Stomach (tissue), 9 donors: ENCODE measurements around the gene ALK. TPM values are rescaled to one million over a fixed set of nuclear protein-coding genes. Genes with fewer than 3 reads are reported as not detected.

Experiments
- DNase-seq, 2 donors: peaks; one replicate each; pipeline versions ENCODE4 v3.0.0 to v3.0.0-alpha.2; 2013 to 2019
- H3K27ac ChIP-seq, 5 donors: fragments of 200-600 bp in 4 of 5; sonication (generic) in 4 of 5; one replicate each; pipeline ENCODE4 v1.5.1; 2013 to 2019; ENCODE audit warnings: mild to moderate bottlenecking in 1 of 5, moderate library complexity in 1 of 5
- H3K27me3 ChIP-seq, 3 donors: fragments of 200-600 bp; sonication (generic); one replicate each; pipeline ENCODE4 v1.5.1; 2017 to 2019; ENCODE audit warnings: mixed run types in 1 of 3
- H3K36me3 ChIP-seq, 4 donors: fragments of 200-600 bp; sonication (generic); 1 replicate in 3 of 4; 2 replicates in 1 of 4; pipeline ENCODE4 v1.5.1; 2016 to 2019
- H3K4me1 ChIP-seq, 4 donors: fragments of 200-600 bp; sonication (generic); one replicate each; pipeline ENCODE4 v1.5.1; 2016 to 2019
- H3K4me3 ChIP-seq, 4 donors: fragments of 200-600 bp; sonication (generic) in 3 of 4; one replicate each; pipeline ENCODE4 v1.5.1; 2016 to 2019; ENCODE audit warnings: mild to moderate bottlenecking in 1 of 4
- H3K9me3 ChIP-seq, 4 donors: fragments of 200-600 bp; sonication (generic); one replicate each; pipeline ENCODE4 v1.5.1; 2016 to 2019
- CTCF ChIP-seq, 7 experiments: fragments of 450-650 bp in 4 of 7; fragments of 200-600 bp in 3 of 7; sonication (generic) in 3 of 7; IDR thresholded peaks; one replicate each; pipeline ENCODE4 v1.5.1; 2016 to 2019; ENCODE audit warnings: antibody characterized with exemption in 7 of 7, control low read depth in 2 of 7, mild to moderate bottlenecking in 1 of 7
- EP300 ChIP-seq: sonication (generic); formaldehyde crosslinking; IDR thresholded peaks from one replicate; pipeline ENCODE4 v1.6.1; 2017; ENCODE audit warnings: antibody characterized with exemption
- POLR2A ChIP-seq, 4 donors: fragments of 450-650 bp; IDR thresholded peaks; one replicate each; pipeline ENCODE4 v1.6.1; 2016; ENCODE audit warnings: antibody characterized with exemption in 4 of 4, control low read depth in 2 of 4, mild to moderate bottlenecking in 1 of 4, moderate library complexity in 1 of 4
- POLR2AphosphoS5 ChIP-seq, 3 donors: sonication (generic); formaldehyde crosslinking; IDR thresholded peaks; one replicate each; pipeline ENCODE4 v1.6.1; 2016; ENCODE audit warnings: antibody characterized with exemption in 3 of 3
- WGBS, 5 donors: extraction: QIAGEN DNeasy Blood & Tissue Kit in 3 of 5; methylation state at CpG; one replicate each; pipeline versions ENCODE4 v1.1.5 to v1.1.7; 2013 to 2018; 5-methylcytosine and 5-hydroxymethylcytosine counted together
- intact Hi-C: fragments of 100-400 bp; cut with DNase I; formaldehyde crosslinking; loops from one replicate; pipeline ENCODE4 v1.15.1; 2023; ENCODE audit warnings: low total_unique reads
- polyA plus RNA-seq, 3 donors: library from polyadenylated mRNA; stranded (reverse); fragments of 200-250 nt; gene quantifications; one replicate each; pipeline ENCODE4 v1.2.3, GENCODE V29; 2013
- total RNA-seq, 5 donors: library from RNA; depleted of rRNA; stranded (reverse); fragments of >200 nt; gene quantifications; one replicate each; pipeline versions ENCODE4 v1.1.0 to v1.2.3, GENCODE V29; 2014 to 2016
- donor health status: healthy with polysubstance abuse.
- donor health status: Bipolar disorder and iron deficiency.
- donor health status: healthy.

ALK gene
- total and polyA plus RNA-seq, 8 donors = 0.13 to 0.92 TPM; not detected in 6

GRCh38 chr2:29580223-29580622 is 341.2 kb downstream of the ALK start:
- H3K9me3 ChIP-seq = no peaks in the 10 kb centered on the region
- H3K4me3 ChIP-seq = no peak overlapping the region
- 86 to 91% (median 87%) methylated on average over 11 of the region's 11 CpGs for WGBS, 5 donors
- no peak for DNase-seq
- H3K36me3 ChIP-seq = no peaks in the 10 kb centered on the region
- no peaks in the 10 kb centered on the region for H3K27me3 ChIP-seq
- intact Hi-C loops = no loop called here
- H3K27ac ChIP-seq = no peak overlapping the region
- TF ChIP-seq CTCF (IDR thresholded peaks at IDR 0.05) (no peak), POLR2A (IDR thresholded peaks at IDR 0.05) (no peak), POLR2AphosphoS5 (IDR thresholded peaks at IDR 0.05) (no peak)
- H3K4me1 ChIP-seq = no peaks in the 10 kb centered on the region

GRCh38 chr2:29579495-29580169 is 341.8 kb downstream of the ALK start:
- 87 to 91% (median 89%) methylated on average over 8 of the region's 8 CpGs for WGBS, 5 donors
- H3K27me3 ChIP-seq = no peaks in the 10 kb centered on the region

GRCh38 chr2:29578084-29578598 is 343.2 kb downstream of the ALK start:
- H3K27ac ChIP-seq = no peak overlapping the region
- intact Hi-C loops = no loop called here
- 75 to 83% (median 78%) methylated on average over 3 of the region's 3 CpGs for WGBS, 5 donors

More at GRCh38 chr2:29579495-29580169, 341.8 kb downstream of the ALK start:
- Histone ChIP-seq H3K9me3 (no peaks in the 10 kb centered on the region), H3K4me3 (no peak overlapping the region), H3K4me1 (no peaks in the 10 kb centered on the region), H3K36me3 (no peaks in the 10 kb centered on the region), H3K27ac (no peak overlapping the region)
- intact Hi-C loops = no loop called here
- DNase-seq = no peak
- TF ChIP-seq POLR2AphosphoS5 (IDR thresholded peaks at IDR 0.05) (no peak), CTCF (IDR thresholded peaks at IDR 0.05) (no peak), POLR2A (IDR thresholded peaks at IDR 0.05) (no peak), EP300 (no peak)

GRCh38 chr2:29576231-29576630 is 345.2 kb downstream of the ALK start:
- WGBS, 5 donors = 34 to 55% (median 36%) methylated on average over 3 of the region's 3 CpGs
- H3K27ac ChIP-seq = no peak overlapping the region
- no peaks in the 10 kb centered on the region for H3K27me3 ChIP-seq
- no peaks in the 10 kb centered on the region for H3K9me3 ChIP-seq
- TF ChIP-seq POLR2AphosphoS5 (IDR thresholded peaks at IDR 0.05) (no peak), POLR2A (IDR thresholded peaks at IDR 0.05) (no peak), EP300 (no peak), CTCF (IDR thresholded peaks at IDR 0.05) (no peak)
- H3K4me3 ChIP-seq = no peak overlapping the region
- no peaks in the 10 kb centered on the region for H3K36me3 ChIP-seq
- no peaks in the 10 kb centered on the region for H3K4me1 ChIP-seq
- no peak for DNase-seq
- intact Hi-C loops = no loop called here

More at GRCh38 chr2:29578084-29578598, 343.2 kb downstream of the ALK start:
- DNase-seq = no peak
- no peaks in the 10 kb centered on the region for H3K4me1 ChIP-seq
- H3K4me3 ChIP-seq = no peak overlapping the region
- no peaks in the 10 kb centered on the region for H3K27me3 ChIP-seq
- TF ChIP-seq EP300 (no peak), POLR2A (IDR thresholded peaks at IDR 0.05) (no peak), POLR2AphosphoS5 (IDR thresholded peaks at IDR 0.05) (no peak), CTCF (IDR thresholded peaks at IDR 0.05) (no peak)
- no peaks in the 10 kb centered on the region for H3K9me3 ChIP-seq
- H3K36me3 ChIP-seq = no peaks in the 10 kb centered on the region
